DND-41 (cell line): ENCODE data around the gene PMFBP1.

Source experiments
- EZH2 ChIP-seq: IDR thresholded peaks from 3 replicates; pipeline ENCODE4 v1.6.1; 2012; ENCODE audit warnings: borderline replicate concordance, low read depth, mild to moderate bottlenecking, moderate library complexity, low read length, inconsistent platforms; ENCODE audit not compliant: severe bottlenecking
- TF ChIP-seq, protein P1 (sequence below): IDR thresholded peaks from 2 replicates; pipeline ENCODE4 v1.5.1; 2012; ENCODE audit warnings: borderline replicate concordance, low read length, moderate library complexity, mild to moderate bottlenecking; ENCODE audit not compliant: poor library complexity, severe bottlenecking; ENCODE audit errors: extremely low read depth

DNA sequence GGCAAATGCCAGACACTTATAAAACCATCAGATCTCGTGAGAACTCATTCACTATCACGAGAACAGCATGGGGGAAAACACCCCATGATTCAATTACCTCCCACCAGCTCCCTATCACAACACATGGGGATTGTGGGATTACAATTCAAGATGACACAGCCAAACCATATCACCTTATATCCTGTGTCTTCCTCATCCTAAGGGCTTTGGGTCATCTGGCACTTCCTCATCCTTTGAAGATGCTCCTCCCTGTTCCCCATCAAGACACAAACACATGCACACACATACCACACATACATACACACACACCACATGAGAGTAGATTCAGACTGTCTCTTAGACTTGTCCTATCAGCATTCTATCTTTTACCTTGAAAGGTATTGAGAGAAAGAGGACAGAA is 2.8 kb upstream of the PMFBP1 start:
- TF ChIP-seq, protein P1, sequence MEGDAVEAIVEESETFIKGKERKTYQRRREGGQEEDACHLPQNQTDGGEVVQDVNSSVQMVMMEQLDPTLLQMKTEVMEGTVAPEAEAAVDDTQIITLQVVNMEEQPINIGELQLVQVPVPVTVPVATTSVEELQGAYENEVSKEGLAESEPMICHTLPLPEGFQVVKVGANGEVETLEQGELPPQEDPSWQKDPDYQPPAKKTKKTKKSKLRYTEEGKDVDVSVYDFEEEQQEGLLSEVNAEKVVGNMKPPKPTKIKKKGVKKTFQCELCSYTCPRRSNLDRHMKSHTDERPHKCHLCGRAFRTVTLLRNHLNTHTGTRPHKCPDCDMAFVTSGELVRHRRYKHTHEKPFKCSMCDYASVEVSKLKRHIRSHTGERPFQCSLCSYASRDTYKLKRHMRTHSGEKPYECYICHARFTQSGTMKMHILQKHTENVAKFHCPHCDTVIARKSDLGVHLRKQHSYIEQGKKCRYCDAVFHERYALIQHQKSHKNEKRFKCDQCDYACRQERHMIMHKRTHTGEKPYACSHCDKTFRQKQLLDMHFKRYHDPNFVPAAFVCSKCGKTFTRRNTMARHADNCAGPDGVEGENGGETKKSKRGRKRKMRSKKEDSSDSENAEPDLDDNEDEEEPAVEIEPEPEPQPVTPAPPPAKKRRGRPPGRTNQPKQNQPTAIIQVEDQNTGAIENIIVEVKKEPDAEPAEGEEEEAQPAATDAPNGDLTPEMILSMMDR: no peak
- no peak for TF ChIP-seq EZH2
